Activated naive CD8-positive, alpha-beta T cell treated with anti-CD3 and anti-CD28 coated beads, Interleukin-2, amount 50 U/mL, for 16 hours (primary cell): Measurements from ENCODE around the gene KNG1.

Experiments
- DNase-seq: peaks from one replicate; pipeline ENCODE4 v3.0.0-alpha.2; 2020; ENCODE audit warnings: low read depth, low spot score

The KNG1 gene

DNA sequence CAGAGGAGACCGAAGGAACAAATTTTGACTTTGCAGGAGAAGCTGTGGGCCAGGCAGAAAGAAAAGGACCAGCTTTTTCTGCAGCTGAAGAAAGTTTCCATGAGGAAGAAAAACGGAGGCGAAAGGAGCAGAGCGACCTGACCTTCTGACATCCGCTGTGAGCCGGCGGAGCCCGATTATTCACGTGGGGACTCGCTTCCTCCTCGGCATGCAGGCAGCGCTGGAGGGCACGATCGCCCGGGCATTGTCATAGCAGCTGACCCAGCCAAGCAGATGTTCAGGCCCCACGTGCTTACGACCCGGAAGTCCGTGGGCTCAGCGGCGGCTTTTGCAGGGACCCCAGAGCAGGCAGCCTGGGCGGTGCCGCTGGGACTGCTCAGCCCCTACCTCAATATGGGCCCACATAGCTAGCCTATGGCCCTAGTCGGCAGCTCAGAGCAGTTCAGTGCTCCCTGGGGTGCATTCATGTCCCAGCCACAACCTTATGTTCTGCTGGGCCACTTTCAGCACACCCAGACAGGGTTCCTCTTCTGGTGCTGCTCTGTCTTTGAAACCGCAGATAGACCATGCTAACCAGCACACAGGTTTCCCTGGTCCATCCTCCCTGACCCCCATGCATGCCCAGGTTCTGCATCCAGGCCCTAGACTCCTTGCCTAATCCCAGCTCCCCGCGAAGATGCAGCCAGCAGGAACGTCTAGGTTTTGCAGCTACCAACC, 55.7 kb downstream of the KNG1 start:
- DNase-seq = peak; percentile 35

DNA sequence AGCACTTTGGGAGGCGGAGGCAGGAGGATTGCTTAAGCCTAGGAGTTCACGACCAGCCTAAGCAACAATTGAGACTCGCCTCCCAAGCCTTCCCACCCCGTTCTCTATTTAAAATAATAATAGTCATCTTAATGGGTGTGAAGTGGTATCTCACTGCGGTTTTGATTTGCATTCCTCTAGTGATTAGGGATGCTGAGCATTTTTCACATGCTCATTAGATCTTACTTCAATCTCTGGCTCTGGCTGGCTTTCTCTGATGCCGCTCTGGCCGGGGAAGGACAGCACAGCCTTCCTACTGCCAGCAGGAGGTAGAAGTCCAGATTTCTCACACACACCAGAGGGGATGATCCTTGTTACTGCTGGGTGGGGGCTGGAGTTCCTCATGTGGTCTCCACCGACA, 58.8 kb downstream of the KNG1 start:
- no peak for DNase-seq

DNA sequence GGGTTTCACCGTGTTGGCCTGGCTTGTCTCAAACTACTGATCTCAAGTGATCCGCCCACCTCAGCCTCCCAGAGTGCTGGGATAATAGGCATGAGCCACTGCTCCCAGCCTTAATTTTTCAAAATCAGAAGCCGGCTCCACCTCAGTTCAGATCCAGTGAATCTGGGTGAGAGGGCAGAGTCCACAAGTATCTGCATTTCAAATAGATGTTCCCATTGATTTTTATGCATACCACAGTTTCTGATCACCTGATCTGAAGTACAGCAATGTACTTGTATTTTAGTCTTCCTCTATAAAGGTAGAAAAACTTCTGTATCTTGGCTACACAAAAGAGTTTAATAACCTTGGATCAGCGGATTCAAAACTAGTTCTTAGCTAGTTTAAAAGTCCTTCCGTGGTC, 62.0 kb downstream of the KNG1 start:
- no peak for DNase-seq

DNA sequence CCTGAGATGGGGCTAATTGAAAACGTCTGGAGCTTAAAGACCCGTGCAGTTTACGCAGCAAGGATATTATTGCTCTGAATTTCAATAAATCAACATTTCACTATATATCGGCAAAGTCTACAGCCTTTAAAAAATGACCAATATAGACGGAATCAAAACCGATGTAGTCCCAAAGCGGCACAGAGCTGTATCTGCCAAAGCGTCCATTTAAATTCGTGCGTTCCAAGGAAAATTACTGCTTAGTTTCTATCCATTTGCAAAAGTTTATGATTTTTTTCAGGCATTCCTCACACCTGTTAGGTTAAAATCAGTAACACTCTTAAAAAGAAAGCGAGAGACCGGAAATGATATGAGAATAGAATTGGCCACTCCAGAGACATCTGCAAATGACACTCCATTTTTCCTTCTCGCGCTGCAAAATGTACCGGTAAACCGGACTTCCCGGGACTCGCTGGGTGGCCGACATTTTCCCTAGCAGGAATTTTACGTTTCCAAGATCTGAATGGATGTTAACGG, 65.4 kb downstream of the KNG1 start:
- no peak for DNase-seq

DNA sequence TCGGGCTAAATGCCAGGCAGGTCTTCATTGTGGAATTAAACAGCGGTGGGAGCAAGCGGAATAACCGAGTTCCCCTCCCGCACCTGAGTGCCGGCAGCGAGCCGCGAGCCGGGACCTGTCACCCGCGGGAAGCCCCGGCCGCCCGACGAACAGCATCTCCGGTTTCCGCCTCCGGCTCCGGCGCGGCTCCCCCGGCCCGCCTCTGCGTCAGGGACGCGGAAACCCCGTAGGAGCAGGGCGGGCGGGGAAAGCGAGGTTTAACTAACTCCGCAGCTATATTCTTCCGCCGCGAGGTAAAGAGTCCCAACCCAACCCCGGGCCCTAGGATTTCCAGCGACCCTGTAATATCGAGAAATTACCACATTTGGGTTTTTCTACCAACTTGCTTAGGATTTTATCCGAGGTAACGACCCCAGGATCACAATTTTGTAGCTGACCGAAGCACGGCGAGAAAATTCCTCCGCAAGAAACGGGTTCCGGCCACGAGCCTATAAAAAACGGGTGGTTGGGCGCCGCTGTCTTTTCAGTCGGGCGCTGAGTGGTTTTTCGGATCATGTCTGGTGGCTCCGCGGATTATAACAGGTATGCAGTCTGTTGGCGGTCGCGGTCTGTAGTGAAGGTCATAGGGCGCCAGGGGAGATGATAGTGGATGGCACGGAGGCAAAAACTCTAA, 66.0 kb downstream of the KNG1 start, which contains the start of gene EIF4A2:
Gene EIF4A2 (plus strand): TSS at position 520 of the 673 bp plus-strand sequence. CDS start 34 bp downstream, at position 554.
- DNase-seq = peak; percentile 75

DNA sequence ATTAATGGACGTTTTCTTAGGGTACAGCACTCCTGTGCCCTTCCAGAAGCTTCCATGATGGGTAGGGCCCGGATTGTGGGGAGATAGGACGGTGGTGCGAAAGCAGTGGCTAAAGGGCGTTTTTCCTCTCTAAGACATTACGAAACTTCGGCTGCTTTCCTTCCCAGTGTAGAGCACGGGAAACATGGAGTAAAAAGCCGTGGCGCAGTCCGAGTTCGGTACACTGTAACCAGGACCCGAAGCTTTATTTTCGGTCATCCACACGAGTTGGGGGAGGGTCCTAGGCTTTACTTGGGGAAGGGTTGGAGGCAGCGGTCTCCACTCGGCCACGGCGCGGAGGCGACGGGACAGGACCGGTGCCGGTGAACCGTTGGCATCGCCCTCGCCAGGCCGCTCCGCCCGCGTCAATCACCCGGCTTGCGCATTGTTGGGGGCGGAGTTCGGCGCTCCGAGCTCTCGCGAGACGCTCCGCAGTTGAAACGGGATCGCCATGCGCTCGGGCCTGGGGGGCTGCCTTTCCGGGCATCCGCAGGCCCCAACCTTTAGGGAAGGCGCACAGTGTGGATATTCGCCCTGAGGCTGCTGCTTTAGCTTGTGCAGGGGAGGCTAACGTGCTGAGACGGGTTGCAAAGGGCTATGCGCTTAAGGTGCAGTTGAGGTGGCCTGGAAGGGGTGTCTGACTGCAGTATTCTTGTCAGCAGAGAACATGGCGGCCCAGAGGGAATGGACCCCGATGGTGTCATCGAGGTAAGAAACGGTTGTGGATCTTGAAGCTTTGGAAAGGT, 66.8 kb downstream of the KNG1 start:
- peak; percentile 38 for DNase-seq

DNA sequence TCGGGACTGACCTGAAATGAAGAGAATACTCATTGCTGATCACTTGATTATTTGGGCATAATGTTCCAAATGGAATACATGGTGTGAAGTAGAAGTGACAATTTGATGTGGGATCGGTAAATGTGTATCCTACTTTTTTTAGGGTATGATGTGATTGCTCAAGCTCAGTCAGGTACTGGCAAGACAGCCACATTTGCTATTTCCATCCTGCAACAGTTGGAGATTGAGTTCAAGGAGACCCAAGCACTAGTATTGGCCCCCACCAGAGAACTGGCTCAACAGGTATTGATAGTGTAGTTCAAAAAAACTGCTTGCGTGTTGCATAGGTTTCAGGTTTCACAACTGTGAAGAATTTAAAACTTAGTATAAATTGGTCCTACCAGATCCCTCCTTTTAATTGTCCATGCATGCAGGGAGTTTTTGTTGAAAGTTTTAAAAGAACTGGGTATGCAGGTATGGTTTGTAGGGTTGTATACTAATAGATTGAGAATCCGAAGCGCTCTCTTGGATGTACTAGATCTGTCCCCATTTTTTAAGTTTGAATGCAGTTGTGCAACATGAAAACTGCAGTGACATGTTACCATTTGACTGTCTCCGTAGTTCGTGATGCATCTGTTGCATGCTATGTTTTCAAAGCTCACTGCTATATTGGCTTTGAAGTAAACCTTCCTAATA, 67.8 kb downstream of the KNG1 start:
- no peak for DNase-seq

DNA sequence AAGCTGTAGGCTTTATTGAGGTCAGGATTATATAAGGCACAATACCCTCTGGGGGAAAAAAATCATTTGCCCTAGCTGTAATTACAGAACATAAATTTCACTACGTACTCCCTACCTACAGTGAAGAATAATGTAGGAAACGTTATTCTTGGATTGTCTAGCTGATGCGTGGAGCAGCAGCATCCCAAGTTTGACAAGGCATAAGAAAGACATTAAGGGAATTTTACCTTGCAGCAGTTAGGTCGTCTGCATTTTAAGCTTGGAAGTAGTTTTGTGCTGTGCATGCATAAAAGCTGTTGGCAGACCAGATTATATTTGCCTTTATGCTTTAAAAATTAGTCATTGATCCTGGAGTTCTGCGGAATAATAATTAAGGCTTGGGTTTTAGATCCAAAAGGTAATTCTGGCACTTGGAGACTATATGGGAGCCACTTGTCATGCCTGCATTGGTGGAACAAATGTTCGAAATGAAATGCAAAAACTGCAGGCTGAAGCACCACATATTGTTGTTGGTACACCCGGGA, 68.4 kb downstream of the KNG1 start:
- DNase-seq = no peak

DNA sequence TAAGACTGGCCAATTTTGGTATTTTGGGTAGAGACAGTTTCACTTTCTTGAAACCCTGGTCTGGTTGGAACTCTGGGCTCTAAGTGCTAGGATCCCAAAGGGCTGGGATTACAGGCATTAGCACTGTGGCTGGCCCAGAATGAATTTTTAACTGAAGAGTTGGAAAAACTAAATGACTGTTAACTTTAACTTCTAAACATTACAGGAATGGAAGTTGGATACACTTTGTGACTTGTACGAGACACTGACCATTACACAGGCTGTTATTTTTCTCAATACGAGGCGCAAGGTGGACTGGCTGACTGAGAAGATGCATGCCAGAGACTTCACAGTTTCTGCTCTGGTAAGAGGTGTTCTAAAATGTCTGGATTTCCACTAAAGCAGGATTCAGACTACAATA, 69.8 kb downstream of the KNG1 start:
- no peak for DNase-seq

DNA sequence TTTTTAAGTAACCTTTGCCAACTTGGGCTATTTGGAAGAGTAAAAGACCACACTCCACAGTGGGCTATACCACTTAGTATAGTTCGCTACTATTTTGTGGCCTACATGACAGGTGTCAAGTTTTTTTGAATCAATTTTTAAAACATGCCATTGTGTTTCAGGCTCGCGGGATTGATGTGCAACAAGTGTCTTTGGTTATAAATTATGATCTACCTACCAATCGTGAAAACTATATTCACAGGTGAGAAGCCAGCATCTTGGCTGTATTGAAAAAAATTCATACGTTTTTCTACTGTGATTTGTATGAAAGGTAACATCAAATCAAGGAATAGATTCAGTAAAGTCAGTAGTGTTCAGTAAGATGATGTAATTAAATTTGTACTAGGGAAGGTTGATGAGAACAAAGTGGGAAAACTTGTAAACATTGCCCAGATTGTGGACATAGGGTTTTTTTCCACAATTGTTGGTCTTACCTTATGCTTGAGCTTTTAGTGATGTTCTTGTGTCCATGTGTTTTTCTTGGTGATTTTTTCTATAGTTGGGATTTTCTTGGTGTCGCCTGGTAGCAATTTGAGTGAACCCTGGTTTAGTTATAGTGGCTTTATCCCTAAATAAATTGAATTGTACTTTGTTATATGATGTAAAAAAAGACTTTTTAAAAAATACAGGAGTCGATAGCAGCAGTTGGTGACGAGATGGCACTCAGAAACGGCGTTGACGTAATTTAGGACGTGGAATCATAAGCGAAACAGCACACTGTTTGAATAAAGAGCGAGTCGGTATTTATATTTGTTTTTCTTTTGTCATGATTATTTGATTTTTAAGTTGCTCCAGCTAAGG, 70.7 kb downstream of the KNG1 start:
- no peak for DNase-seq

DNA sequence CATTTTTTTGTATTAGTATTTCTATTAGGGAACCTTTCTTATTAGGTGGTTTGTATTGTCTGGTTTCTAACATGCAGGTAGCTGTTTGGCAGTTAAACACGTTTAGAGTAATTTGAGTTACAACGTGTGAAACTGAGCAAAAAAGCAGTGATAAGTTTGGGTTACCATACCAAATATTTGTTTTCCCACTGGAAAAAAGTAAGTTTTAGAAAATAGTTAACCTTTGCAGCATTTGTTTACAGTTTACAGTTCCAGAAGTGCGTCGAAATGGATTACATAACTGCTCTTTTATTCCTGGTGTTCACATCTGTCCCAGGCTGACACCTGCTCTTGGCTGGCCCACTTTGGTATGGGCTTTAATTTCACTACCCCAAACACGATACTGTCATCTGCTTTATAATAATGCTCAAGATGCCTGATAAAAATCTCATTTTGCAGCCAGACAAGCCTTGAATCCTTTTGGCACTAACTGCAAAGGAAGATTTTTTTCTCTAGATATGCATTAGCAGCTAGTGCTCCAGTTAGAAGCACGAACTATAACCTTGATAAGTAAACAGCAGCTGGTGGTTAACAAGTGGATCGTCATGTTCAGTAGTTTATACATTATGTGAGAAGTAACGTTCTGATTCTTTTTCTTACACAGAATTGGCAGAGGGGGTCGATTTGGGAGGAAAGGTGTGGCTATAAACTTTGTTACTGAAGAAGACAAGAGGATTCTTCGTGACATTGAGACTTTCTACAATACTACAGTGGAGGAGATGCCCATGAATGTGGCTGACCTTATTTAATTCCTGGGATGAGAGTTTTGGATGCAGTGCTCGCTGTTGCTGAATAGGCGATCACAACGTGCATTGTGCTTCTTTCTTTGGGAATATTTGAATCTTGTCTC, 71.6 kb downstream of the KNG1 start:
- DNase-seq = no peak

DNA sequence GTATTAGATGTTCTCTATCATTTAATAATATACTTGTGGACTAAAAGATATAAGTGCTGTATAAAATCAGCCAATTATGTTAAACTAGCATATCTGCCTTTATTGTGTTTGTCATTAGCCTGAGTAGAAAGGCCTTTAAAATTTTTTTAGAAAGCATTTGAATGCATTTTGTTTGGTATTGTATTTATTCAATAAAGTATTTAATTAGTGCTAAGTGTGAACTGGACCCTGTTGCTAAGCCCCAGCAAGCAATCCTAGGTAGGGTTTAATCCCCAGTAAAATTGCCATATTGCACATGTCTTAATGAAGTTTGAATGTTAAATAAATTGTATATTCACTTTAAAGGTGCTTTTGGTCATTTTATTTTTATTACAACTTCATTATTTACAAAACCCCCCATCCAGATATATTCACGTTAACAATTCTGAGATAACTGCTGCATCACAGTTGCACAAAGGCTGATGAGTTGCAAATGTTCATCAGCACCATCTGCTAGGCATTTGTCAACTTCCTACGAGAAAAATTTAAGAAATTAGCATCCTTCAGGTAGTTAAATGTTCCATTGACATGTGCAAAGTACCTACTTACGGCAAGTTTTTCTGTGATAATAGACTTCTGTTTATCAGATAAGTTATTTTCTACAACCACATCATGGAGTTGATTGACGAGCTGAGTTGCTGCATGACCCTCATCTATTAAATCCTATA, 72.5 kb downstream of the KNG1 start:
- no peak for DNase-seq

DNA sequence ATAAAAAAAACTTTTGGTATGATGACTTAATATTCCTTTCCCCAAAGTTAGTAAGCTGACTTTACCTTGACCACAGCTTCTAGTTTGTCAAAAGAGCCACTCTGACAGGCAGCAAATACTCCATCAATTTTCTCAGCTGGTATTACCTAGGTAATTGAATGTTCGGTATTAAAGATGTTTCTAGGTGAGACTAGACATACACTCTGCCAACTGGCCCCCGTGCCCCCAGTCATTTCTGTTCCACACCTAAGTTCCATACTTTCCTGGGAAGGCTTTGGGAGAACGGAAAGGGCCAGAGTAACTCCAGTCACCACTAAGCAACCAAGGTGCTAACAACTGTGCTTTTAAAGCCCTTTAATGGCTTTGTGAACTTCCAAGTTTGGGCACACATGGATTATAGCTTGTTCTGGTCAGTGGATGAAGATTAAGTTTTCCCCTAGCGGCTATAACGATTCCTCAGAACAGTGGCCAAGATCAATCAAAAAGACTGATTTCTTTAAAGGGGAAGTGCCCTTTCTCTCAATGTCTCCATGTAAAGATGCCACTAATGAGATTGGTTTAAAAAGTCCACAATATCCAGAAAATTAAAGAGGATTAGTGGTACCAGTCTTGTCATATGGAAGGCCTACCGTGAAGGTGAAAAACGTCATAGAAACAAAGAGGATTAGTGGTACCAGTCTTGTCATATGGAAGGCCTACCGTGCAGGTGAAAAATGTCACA, 73.3 kb downstream of the KNG1 start:
- DNase-seq = no peak
